ENCODE results near the gene CR1L.
"Not testable (repeated sequence)": the region's sequence is repeated elsewhere in the genome, so short reads cannot be mapped to it uniquely, and the experiment has no call there.

Gene CR1L

DNA sequence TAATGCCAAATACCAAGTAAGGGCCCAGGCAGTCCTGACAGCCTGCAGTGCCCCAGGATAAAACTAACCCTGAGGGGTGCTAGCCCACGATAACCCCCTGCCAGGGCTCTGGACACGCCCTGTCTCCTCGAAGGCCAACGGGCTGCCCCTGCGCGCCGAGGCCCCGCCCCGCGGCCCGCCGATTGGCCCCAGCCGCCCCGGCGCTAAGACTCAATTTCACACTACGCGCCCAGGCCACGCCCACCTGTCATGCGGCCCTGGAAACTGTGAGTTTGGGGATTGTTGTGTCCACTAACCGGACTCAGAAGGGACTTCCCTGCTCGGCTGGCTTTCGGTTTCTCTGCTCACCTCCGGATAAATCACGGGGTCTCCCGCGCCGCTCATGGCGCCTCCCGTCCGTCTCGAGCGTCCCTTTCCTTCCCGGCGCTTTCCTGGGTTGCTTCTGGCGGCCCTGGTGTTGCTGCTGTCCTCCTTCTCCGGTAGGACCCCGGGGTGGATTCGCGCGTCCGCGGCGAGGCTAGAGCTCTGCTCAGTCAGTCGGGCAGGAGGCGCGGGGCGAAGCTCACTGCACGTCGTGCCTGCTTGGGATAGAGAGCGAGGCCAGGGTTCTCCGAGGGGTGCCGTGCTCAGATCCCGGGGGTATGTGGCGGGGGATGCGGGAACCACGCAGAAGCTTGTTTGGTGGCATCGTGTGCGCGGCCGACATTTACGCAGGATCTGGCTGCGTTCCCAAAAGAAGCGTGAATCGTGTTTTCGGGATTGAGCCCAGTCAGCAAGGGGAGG lies at the start of gene CR1L:
TSS of gene CR1L (plus strand) at position 282 of the 783 bp plus-strand sequence. CDS start at position 383, 101 bp downstream.
- DNase-seq, result peak; percentile 34 to 68 (median 34)

DNA sequence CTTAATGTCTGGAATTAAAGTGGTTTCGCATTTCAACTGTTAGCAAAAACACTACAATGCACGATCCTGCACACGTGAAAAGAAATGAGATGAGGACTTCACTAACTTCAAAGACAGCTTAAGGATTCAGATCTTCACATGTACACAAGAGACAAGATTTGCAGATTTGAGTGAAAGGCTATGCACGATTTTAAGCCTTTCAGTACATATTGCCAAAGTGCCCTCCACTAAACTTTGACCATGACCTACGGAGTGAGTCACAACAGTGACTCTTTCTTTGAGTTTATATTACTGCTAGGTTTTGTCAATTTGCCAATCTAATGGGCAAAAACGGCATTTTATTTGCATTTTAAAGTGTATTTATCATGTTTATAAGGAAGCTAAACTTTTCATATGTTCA lies 41.2 kb upstream of the CR1L start:
- DNase-seq, result no peak

GRCh38 chr1:207605444-207606361 lies 39.2 kb upstream of the CR1L start:
- no peak for DNase-seq

DNA sequence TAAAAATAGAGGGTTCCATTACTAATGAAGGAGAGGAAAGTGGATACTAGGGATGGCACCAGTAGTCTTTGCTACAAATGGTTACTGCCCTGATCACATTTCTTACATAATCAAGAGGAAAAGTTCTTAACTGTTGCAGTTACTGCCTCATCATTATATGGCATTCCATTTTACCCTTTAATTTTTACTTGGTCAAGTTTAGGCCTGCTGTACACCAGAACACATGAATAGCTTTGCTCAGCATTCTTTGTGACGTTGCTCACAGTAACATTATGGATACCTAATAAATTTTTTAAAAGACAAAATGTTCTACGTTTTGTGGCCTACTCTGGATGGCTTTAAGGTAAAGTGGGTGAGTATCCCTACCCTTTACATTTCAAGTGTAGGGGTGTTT lies 38.6 kb upstream of the CR1L start:
- no peak for DNase-seq

- no peak for DNase-seq
These were observed 32.2 kb upstream of the CR1L start for GRCh38 chr1:207612762-207613161.

- DNase-seq, result no peak
These were observed 24.9 kb upstream of the CR1L start for GRCh38 chr1:207619871-207620542.

DNA sequence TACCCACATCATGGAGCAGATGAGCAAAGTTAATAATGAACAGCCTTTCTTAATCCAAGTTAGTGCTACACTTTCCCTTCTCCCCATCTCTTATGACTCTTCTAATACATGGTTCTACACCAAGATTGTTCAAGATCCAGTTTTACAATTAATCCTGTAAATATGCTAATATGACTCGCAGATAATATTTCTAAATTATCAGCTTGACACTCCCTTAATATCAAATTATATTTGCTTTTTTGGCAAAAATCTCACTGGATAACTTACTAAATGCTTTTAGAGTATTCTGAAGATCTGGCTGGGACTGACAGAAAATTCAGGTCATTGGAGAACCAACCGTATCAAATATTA lies 24.4 kb upstream of the CR1L start:
- no peak for DNase-seq

GRCh38 chr1:207625504-207626071 lies 19.3 kb upstream of the CR1L start:
- not testable (repeated sequence) for DNase-seq

DNA sequence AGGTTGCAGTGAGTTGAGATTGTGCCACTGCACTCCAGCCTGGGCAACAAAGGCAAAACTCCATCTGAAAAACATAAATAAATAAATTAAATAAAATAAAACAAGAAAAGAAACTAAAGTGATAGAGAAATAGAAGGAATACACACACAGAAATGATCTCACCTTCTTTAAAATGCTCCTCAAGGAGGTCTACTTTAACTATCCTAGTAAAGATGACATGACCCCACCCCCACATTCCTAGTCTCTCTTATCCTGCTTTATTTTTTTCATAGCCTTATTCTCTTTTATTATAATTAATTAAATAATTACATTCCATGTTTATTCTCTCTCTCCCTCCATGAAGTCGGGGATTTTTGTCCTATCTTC lies 18.0 kb upstream of the CR1L start:
- no peak for DNase-seq

DNA sequence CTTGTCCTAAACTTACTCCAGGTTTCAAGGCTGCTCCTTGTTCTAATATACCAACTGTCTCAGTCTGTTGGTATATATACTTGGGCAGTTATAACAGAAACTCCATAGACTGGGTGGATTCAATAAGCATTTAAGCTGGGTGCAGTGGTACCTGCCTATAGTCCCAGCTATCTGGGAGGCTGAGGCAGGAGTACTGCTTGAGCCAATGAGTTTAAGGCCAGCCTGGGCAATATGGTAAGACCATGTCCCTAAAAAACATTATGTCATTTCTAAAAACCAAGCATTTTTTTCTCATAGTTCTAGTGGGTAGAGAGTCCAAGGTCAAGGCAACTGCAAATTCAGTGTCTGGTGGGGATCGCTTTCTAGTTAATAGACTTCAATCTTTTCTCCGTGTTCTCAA lies 17.4 kb upstream of the CR1L start:
- no peak for DNase-seq

DNA sequence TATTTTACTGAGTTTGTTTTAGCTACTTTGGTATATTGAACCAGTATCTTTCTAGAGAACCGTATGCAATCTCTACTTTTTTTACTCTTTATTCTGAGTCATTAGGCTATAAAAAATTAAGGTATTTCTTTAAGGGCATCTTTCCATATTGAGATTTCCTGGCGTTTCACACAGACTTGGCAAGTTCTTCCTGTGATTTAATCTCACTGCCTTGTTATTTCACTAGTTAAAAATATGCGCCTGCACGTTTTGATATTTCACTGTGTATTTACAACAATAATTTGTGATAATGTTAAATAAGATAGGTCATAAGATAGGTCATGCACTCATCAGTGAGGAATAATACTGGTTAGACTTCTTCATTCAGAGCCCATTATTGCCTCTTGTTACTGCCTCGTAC lies 16.2 kb upstream of the CR1L start:
- no peak for DNase-seq

GRCh38 chr1:207631137-207631536 lies 13.8 kb upstream of the CR1L start:
- DNase-seq, result no peak

- no peak for DNase-seq
These were observed 11.7 kb upstream of the CR1L start for GRCh38 chr1:207633226-207633625.

DNA sequence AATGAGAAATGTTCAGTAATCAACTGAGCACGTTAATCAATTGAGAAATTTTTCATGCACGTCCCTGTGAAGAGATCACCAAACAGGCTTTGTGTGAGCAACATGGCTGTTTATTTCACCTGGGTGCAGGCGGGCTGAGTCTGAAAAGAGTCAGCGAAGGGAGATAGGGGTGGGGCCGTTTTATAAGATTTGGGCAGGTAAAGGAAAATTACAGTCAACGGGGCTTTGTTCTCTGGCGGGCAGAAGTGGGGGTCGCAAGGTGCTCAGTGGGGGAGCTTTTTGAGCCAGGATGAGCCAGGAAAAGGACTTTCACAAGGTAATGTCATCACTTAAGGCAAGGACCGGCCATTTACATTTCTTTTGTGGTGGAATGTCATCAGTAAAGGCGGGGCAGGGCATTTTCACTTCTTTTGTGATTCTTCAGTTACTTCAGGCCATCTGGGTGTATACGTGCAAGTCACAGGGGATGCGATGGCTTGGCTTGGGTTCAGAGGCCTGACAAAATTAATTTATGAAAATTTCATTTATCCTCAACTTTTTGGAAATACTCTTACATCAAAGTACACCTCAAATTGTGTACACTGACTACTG lies 11.1 kb upstream of the CR1L start:
- not testable (repeated sequence) for DNase-seq

DNA sequence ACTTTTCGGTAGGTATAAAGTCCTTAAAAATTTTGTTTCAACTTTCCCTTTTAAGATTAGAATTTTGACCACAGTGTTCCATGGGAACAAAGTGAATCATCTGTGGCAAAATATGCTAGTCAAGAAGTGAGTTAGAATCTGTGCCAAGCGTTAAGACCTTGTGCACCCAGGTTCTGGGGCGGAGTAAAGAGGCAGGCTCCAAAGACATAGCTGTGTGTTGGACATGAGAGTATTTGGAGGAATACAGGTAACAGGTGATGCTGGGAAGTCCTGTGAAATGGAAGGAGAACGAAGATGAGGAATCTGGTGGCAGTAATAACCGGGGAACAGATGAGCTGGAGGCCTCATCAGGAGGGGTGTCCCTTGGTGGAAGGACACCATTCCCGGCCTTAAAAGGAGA lies 10.6 kb upstream of the CR1L start:
- not testable (repeated sequence) for DNase-seq

GRCh38 chr1:207635569-207636186 lies 9.3 kb upstream of the CR1L start:
- DNase-seq, result not testable (repeated sequence)

- not testable (repeated sequence) for DNase-seq
These were observed 6.3 kb upstream of the CR1L start for GRCh38 chr1:207638487-207639145.

- DNase-seq, result not testable (repeated sequence)
These were observed 5.6 kb upstream of the CR1L start for GRCh38 chr1:207639362-207639761.

DNA sequence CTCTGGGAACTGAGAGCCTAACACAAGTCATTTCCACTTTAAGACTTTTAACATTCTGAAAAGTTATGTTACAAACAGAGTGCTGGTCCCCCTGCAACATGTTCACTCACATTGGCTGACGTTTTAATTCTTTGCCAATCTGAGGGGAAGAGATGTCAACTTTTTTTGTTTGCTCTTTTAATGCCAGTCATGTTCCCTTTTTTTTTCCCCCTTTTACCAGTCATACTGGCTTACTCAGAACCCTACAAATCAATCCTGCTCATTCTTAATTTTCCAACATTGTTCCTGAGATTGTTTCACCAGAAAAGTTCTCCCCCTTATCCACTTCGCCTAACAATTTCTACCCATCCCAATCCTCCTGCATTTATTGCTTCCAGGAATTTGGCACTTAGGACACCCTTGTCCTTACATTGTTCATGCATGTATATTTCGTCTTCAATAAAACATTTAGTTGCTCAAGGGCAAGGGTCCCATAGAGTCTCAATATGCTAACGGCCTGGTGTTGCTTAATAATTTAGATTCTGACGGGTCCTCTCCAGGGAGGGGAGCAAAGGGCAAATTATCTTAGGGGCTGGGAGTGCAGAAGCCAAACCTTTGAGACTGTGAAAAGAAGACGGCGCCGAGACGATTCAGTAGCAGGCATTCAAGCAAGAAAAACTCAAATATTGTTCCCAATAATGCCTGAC lies 624 bp upstream of the CR1L start:
- no peak for DNase-seq

DNA sequence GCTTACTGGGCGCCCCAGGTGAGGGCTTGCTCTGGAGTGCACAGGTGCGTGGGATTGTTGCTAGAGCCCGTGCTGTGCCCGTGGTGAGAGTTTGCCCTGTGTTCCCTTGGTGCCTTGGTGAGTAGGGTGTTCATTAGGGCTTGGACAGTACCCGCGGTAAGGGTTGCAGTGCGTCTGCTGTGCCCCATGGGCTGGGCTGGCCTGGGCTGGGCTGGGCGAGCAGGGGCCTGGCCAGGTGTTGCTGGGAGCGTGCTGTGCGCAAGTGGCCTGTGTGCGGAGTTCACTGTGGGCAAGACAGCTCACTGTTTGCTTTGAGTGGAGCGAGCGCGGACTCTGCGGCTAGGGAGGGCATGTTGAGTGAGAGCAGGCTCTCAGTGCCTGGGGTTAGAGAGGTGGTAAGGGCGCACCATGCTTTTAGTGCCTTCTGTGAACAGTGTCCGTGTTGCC lies 725 bp downstream of the CR1L start:
- no peak for DNase-seq

GRCh38 chr1:207646171-207646570 lies 1.2 kb downstream of the CR1L start:
- DNase-seq, result no peak
